Naive thymus-derived CD4-positive, alpha-beta T cell (primary cell): Measurements from ENCODE around the gene BCDIN3D. TPM values are rescaled to one million over a fixed set of nuclear protein-coding genes. Genes with fewer than 3 reads are reported as not detected.
"Not testable (repeated sequence)": the region's sequence is repeated elsewhere in the genome, so short reads cannot be mapped to it uniquely, and the experiment has no call there.

Experiments
- ATAC-seq: fragments of 150-1000 bp; cut with Tn5 transposase; 2 replicates; pipeline ENCODE4 v1.10.0; 2021; ENCODE audit warnings: mild to moderate bottlenecking, moderate library complexity
- CTCF ChIA-PET: fragments of 350-600 bp; sonication (Branson Sonifier 250); formaldehyde crosslinking; loops from one replicate; lab custom pipeline; 2021; ENCODE audit warnings: antibody characterized with exemption; lab: Charles Lee
- POLR2A ChIA-PET: fragments of 350-600 bp; sonication (Branson Sonifier 250); formaldehyde crosslinking; loops from one replicate; lab custom pipeline; 2021; ENCODE audit warnings: antibody characterized with exemption, inconsistent platforms; lab: Charles Lee
- DNase-seq, 9 donors: peaks; one replicate each; pipeline versions ENCODE4 v3.0.0 to v3.0.0-alpha.2; 2020 to 2022; ENCODE audit warnings: mixed read lengths in 1 of 9
- H3K27ac ChIP-seq: one replicate; pipeline ENCODE4 v1.7.0; 2013; ENCODE audit warnings: mild to moderate bottlenecking, low read depth, low read length, moderate library complexity
- H3K27me3 ChIP-seq, 2 donors: one replicate each; pipeline ENCODE4 v1.7.0; 2013; ENCODE audit warnings: low read length in 2 of 2, mild to moderate bottlenecking in 2 of 2, moderate library complexity in 2 of 2; ENCODE audit not compliant: control insufficient read depth in 2 of 2, insufficient read depth in 2 of 2
- H3K36me3 ChIP-seq, 3 experiments: 1 replicate in 2 of 3; 2 replicates in 1 of 3; pipeline ENCODE4 v1.7.0; 2013; ENCODE audit warnings: low read length in 3 of 3, mild to moderate bottlenecking in 3 of 3, moderate library complexity in 1 of 3; ENCODE audit not compliant: insufficient read depth in 3 of 3, control insufficient read depth in 2 of 3
- H3K4me1 ChIP-seq, 2 donors: one replicate each; pipeline ENCODE4 v1.7.0; 2013; ENCODE audit warnings: low read length in 2 of 2, mild to moderate bottlenecking in 2 of 2, moderate library complexity in 1 of 2; ENCODE audit not compliant: control insufficient read depth in 2 of 2, insufficient read depth in 2 of 2
- H3K4me3 ChIP-seq: 2 replicates; pipeline ENCODE4 v1.7.0; 2013; ENCODE audit warnings: mild to moderate bottlenecking, low read length
- H3K9me3 ChIP-seq, 3 experiments: 1 replicate in 2 of 3; 2 replicates in 1 of 3; pipeline ENCODE4 v1.7.0; 2013; ENCODE audit warnings: low read length in 3 of 3; ENCODE audit not compliant: control insufficient read depth in 2 of 3
- H3K27ac Mint-ChIP-seq, 9 donors: one replicate each; pipeline ENCODE4 v1.8.0; 2020 to 2022; ENCODE audit warnings: mixed read lengths in 9 of 9, mild to moderate bottlenecking in 8 of 9, moderate library complexity in 5 of 9, inconsistent platforms in 2 of 9
- H3K27me3 Mint-ChIP-seq, 5 donors: one replicate each; pipeline ENCODE4 v1.8.0; 2021 to 2022; ENCODE audit warnings: mixed read lengths in 5 of 5, mild to moderate bottlenecking in 1 of 5
- H3K36me3 Mint-ChIP-seq, 5 donors: one replicate each; pipeline ENCODE4 v1.8.0; 2020 to 2022; ENCODE audit warnings: mixed read lengths in 5 of 5, mild to moderate bottlenecking in 3 of 5, inconsistent platforms in 1 of 5
- H3K4me1 Mint-ChIP-seq, 7 donors: one replicate each; pipeline ENCODE4 v1.8.0; 2020 to 2022; ENCODE audit warnings: mixed read lengths in 7 of 7, mild to moderate bottlenecking in 3 of 7, inconsistent platforms in 1 of 7
- H3K4me3 Mint-ChIP-seq, 10 donors: one replicate each; pipeline ENCODE4 v1.8.0; 2020 to 2022; ENCODE audit warnings: mild to moderate bottlenecking in 10 of 10, mixed read lengths in 10 of 10, moderate library complexity in 6 of 10, inconsistent platforms in 2 of 10
- H3K9me3 Mint-ChIP-seq, 11 donors: one replicate each; pipeline ENCODE4 v1.8.0; 2020 to 2022; ENCODE audit warnings: mixed read lengths in 11 of 11, mild to moderate bottlenecking in 4 of 11, inconsistent platforms in 1 of 11, moderate library complexity in 1 of 11
- intact Hi-C, 2 donors: fragments of 100-400 bp; cut with micrococcal nuclease; formaldehyde crosslinking; loops; one replicate each; pipeline ENCODE4 v1.15.1; 2023
- polyA plus RNA-seq, 2 donors: library from polyadenylated mRNA; unstranded; fragments of 300-500 nt; fragmentation: Illumina TruSeq; gene quantifications; one replicate each; pipeline ENCODE4 v1.2.3, GENCODE V29; 2021
- total RNA-seq, 6 experiments: library from RNA in 5 of 6; stranded (reverse) in 5 of 6; gene quantifications; 1 replicate in 5 of 6; 2 replicates in 1 of 6; pipeline ENCODE4 v1.2.3 and lab custom pipeline; 2021 to 2026

BCDIN3D gene
- total and polyA plus RNA-seq, 7 experiments from 2014 or later: 3.7 to 17.4 (median 6.8) TPM

DNA sequence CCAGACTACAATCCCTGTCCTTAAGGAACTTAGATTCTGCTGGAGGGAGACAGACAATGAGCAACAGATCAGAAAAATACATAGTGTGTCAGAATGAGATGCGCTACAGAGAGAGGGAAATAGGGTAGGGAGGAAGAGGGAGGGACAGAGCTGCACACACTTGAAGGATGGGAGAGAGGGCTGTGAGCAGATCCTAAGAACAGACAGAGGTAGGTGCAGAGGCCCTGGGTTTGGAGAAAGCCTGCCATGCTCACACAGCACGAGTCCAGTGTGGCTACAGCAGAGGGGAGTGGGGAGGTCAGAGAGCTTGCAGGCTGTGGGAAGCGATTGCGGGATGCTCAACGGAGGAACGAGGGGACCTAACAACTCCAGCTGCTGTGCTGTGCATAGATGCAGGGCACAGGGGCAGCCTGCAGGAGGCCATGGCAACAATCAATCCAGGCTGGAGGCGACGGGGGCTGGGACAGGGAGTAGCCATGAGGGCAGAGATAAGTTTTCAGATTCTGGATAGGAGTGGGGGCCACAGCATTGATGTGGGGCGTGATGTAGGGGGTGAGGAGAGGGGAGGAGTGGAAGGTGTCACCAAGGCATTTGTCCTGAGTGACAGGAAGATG, 40.1 kb upstream of the BCDIN3D start:
- ATAC-seq (no peak), DNase-seq (no peak)
- Histone ChIP-seq H3K4me3 (no peak overlapping the region), H3K36me3 (no peaks in the 10 kb centered on the region), H3K9me3 (no peaks in the 10 kb centered on the region), H3K27me3 (no peaks in the 10 kb centered on the region), H3K27ac (no peak overlapping the region), H3K4me1 (no peaks in the 10 kb centered on the region)
- Mint-ChIP-seq H3K9me3 (peaks cover 0 to 29% (median 0%) of the 10 kb centered on the region in 11 donors), H3K27me3 (peaks cover 0 to 17% (median 10%) of the 10 kb centered on the region in 5 donors), H3K4me1 (peaks cover 0 to 3% (median 0%) of the 10 kb centered on the region in 7 donors), H3K27ac (no peak overlapping the region), H3K4me3 (no peak overlapping the region), H3K36me3 (peaks cover 0 to 3% (median 0%) of the 10 kb centered on the region in 5 donors)
- POLR2A ChIA-PET: no interaction called here
- intact Hi-C loops: no loop called here
- CTCF ChIA-PET: no interaction called here

DNA sequence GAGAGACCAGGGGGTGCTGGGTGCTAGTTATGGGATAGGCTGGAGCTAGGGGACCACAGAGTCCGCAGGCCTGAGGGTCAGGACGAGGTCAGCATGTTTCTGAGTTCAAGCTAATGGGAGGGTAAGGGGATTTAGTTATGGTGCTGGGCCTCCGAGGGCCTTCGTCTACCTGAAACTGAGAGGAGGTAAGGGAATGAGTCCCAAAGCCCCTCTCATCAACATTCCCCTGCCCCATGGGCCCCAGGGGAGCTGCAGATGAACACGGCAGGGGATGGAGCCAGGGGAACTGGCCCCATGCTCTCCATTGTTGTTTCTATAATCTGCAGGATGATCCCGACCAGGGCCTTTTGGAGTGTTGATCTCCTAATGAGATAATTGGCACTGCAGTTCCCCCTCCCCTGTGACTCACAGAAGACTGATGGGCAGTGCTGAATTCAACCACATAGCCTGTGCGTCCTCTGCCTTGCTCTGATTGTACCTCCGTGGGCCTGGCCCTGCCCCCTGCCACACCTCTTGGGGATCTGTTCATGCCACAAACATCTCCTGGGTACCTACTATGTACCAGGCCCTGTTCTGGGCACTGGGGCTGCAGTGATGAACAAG, 39.4 kb upstream of the BCDIN3D start:
- Histone ChIP-seq H3K4me1 (no peaks in the 10 kb centered on the region), H3K4me3 (no peak overlapping the region), H3K27ac (no peak overlapping the region), H3K36me3 (no peaks in the 10 kb centered on the region), H3K27me3 (no peaks in the 10 kb centered on the region), H3K9me3 (no peaks in the 10 kb centered on the region)
- CTCF ChIA-PET: no interaction called here
- Mint-ChIP-seq H3K36me3 (peaks cover 0 to 3% (median 0%) of the 10 kb centered on the region in 5 donors), H3K27me3 (peaks cover 0 to 17% (median 10%) of the 10 kb centered on the region in 5 donors), H3K4me3 (no peak overlapping the region), H3K4me1 (peaks cover 0 to 4% (median 0%) of the 10 kb centered on the region in 7 donors), H3K9me3 (peaks cover 0 to 33% (median 0%) of the 10 kb centered on the region in 11 donors), H3K27ac (no peak overlapping the region)
- no peak for ATAC-seq
- POLR2A ChIA-PET: no interaction called here
- no peak for DNase-seq
- intact Hi-C loops: no loop called here

DNA sequence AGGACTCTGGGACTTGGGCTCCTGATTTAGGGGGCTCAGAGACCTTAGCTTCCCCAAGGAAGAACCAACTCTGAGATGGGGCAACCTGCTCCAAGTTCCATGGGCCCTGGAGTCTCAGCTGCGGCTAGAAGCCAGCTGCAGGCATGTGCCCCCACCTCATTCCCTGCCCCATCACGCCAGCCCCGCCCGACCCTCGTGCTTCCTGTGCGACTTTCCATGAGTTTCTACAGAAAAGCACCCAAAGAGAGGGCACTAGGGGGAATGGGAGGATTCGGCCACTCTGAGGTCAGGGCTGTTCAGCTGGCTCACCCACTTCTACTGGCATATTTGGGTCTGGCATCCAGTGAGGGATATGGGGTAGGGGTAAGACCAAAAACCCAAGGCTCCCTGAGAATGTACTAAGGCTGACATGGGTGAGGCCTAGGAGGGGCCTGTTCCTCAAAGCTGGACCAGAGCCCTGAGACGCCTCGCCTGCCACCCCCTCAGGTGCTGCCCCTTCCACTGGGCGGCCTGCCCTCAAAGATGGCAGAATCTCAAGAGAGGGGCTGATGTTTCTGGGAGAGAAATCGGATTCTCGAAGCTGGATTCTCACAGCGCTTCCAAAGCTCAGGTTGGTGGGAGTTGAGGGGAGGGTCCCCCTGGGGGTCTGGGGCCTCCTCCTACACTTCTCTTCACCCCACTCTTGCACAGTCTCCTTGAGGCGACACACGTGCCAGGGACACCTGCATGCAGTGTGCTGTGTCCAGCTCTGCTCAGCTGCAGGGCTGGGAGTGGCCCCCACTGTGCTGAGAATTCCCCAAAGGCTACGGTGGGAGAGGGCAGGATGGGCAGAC, 38.7 kb upstream of the BCDIN3D start:
- CTCF ChIA-PET: interaction anchor here (0.7 kb wide), 1 partner anchor 11 kb away, joined by 3 read pairs; no protein-coding TSS in a partner anchor
- Mint-ChIP-seq H3K36me3 (peaks cover 0 to 3% (median 0%) of the 10 kb centered on the region in 5 donors), H3K9me3 (peaks cover 0 to 33% (median 0%) of the 10 kb centered on the region in 11 donors), H3K27me3 (peaks cover 0 to 13% (median 4%) of the 10 kb centered on the region in 5 donors), H3K4me1 (peaks cover 0 to 4% (median 0%) of the 10 kb centered on the region in 7 donors), H3K4me3 (no peak overlapping the region), H3K27ac (no peak overlapping the region)
- H3K4me3 ChIP-seq: no peak overlapping the region
- POLR2A ChIA-PET: no interaction called here
- intact Hi-C loops: no loop called here
- no peak overlapping the region for H3K27ac ChIP-seq
- ATAC-seq (no peak), DNase-seq (no peak)
- H3K4me1 ChIP-seq: no peaks in the 10 kb centered on the region
- no peaks in the 10 kb centered on the region for H3K27me3 ChIP-seq
- no peaks in the 10 kb centered on the region for H3K36me3 ChIP-seq
- H3K9me3 ChIP-seq: no peaks in the 10 kb centered on the region

DNA sequence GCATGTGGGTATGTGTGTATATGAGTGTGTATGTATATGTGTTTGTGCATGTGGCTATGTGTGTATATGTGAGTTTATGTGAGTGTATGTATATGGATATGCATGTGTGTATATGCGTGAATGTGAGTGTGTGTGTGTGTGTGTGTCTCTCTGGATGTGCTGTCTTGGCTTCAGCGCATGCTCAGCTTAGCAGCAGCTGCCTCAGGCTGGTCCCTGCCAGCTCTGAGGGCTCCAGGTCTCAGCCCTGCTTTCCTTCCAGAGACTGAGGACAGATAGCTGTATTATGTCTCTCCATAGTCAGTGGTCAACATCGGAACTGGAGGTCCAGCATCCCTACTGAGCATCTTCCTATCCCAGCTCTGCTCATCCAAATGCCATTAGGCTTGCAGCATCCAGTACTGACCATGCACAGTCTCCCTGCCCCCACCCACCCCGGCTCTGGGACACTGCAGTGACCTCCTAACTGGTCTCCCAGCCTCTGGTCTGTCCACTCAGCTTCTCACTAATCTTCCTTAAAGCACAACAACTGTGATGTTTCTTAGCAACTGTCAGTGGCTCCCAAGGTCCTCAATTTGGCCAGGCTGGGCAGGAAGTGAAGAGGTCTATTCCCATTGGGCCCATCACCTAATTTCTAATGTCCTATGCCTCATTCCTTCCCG, 38.0 kb upstream of the BCDIN3D start:
- peaks cover 0 to 13% (median 4%) of the 10 kb centered on the region in 5 donors for H3K27me3 Mint-ChIP-seq
- ATAC-seq (no peak), DNase-seq (no peak)
- peaks cover 0 to 33% (median 0%) of the 10 kb centered on the region in 11 donors for H3K9me3 Mint-ChIP-seq
- peaks cover 0 to 4% (median 0%) of the 10 kb centered on the region in 7 donors for H3K4me1 Mint-ChIP-seq
- no peaks in the 10 kb centered on the region for H3K36me3 ChIP-seq
- H3K27ac Mint-ChIP-seq: peak overlapping the region in 1 of 9 donors; percentile 16
- no peaks in the 10 kb centered on the region for H3K4me1 ChIP-seq
- POLR2A ChIA-PET: no interaction called here
- CTCF ChIA-PET: interaction anchor here (0.7 kb wide), 1 partner anchor 10 kb away, joined by 3 read pairs; no protein-coding TSS in a partner anchor
- no peaks in the 10 kb centered on the region for H3K27me3 ChIP-seq
- intact Hi-C loops: no loop called here
- peaks cover 0 to 3% (median 0%) of the 10 kb centered on the region in 5 donors for H3K36me3 Mint-ChIP-seq
- no peak overlapping the region for H3K27ac ChIP-seq
- no peak overlapping the region for H3K4me3 ChIP-seq
- no peak overlapping the region for H3K4me3 Mint-ChIP-seq
- H3K9me3 ChIP-seq: no peaks in the 10 kb centered on the region

DNA sequence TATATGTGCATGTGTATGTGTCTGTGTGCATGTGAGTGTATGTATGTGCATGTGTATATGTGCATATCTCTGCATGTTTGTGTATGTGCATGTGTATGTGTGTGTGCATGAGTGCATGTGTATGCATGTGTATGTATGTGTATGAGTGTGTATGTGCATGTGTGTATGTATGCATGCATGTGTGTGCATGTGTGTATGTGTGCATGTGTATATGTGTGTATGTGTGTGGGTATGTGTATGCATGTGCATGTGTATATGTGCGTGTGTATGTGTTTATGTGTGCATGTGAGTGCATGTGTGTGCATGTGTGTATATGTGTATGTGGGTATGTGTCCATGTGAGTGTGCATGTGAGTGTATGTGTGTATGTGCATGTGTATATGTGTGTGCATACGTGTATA, 36.2 kb upstream of the BCDIN3D start:
- H3K9me3 Mint-ChIP-seq: peaks cover 0 to 33% (median 0%) of the 10 kb centered on the region in 11 donors

DNA sequence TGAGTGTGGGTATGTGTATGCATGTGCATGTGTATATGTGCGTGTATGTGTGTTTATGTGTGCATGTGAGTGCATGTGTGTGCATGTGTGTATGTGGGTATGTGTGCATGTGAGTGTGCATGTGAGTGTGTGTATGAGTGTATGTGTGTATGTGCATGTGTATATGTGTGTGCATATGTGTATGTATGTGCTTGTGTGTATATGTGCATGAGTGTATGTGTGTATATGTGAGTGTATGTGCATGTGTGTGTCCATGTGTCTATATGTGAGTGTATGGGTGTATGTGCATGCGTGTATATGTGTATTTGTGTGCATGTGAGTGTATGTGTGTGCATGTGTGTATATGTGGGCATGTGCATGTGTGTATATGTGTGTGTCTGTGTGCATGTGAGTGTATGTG, 35.1 kb upstream of the BCDIN3D start:
- H3K4me1 Mint-ChIP-seq: peaks cover 0 to 4% (median 0%) of the 10 kb centered on the region in 7 donors
- H3K27ac Mint-ChIP-seq: no peak overlapping the region
- Histone ChIP-seq H3K27ac (no peak overlapping the region), H3K9me3 (no peaks in the 10 kb centered on the region), H3K4me3 (no peak overlapping the region), H3K4me1 (no peaks in the 10 kb centered on the region), H3K27me3 (no peaks in the 10 kb centered on the region), H3K36me3 (no peaks in the 10 kb centered on the region)
- H3K27me3 Mint-ChIP-seq: peaks cover 0 to 3% (median 0%) of the 10 kb centered on the region in 5 donors
- peaks cover 0 to 33% (median 0%) of the 10 kb centered on the region in 11 donors for H3K9me3 Mint-ChIP-seq
- DNase-seq (no peak), ATAC-seq (no peak)
- no peak overlapping the region for H3K4me3 Mint-ChIP-seq
- ChIA-PET CTCF (no interaction called here), POLR2A (no interaction called here)
- peaks cover 0 to 3% (median 0%) of the 10 kb centered on the region in 5 donors for H3K36me3 Mint-ChIP-seq
- intact Hi-C loops: no loop called here

More for the DNA sequence above, 36.2 kb upstream of the BCDIN3D start:
- H3K27me3 Mint-ChIP-seq: peaks cover 0 to 10% (median 3%) of the 10 kb centered on the region in 5 donors
- ATAC-seq, POLR2A ChIA-PET, H3K36me3 Mint-ChIP-seq, H3K4me1 Mint-ChIP-seq, H3K36me3 ChIP-seq, intact Hi-C loops, H3K27ac ChIP-seq, H3K4me3 Mint-ChIP-seq, H3K4me1 ChIP-seq, H3K9me3 ChIP-seq, H3K4me3 ChIP-seq, CTCF ChIA-PET, DNase-seq, H3K27ac Mint-ChIP-seq, H3K27me3 ChIP-seq: not testable (repeated sequence)
